AG04450 (cell line): ENCODE measurements around the gene TENT5C. TPM values are rescaled to one million over a fixed set of nuclear protein-coding genes. Genes with fewer than 3 reads are reported as not detected.

ENCODE experiments used
- CTCF ChIA-PET: fragments of 300-600, 350-600 bp; formaldehyde crosslinking; extraction: SDS; loops from one replicate; lab custom pipeline; 2022; ENCODE audit warnings: antibody characterized with exemption, inconsistent platforms; lab: Charles Lee
- POLR2A ChIA-PET: fragments of 350-600 bp; formaldehyde crosslinking; extraction: SDS; loops from one replicate; lab custom pipeline; 2021; ENCODE audit warnings: antibody characterized with exemption, inconsistent platforms; lab: Yijun Ruan, JAX
- DNase-seq: peaks from one replicate; pipeline ENCODE4 v3.0.0-alpha.2; 2011; ENCODE audit warnings: low read depth, low spot score
- H3K27ac ChIP-seq: one replicate; pipeline ENCODE4 v1.5.1; 2012; ENCODE audit warnings: low read depth, low read length, control low read depth
- H3K27me3 ChIP-seq: one replicate; pipeline ENCODE4 v1.6.0; 2012; ENCODE audit warnings: low read length; ENCODE audit not compliant: control insufficient read depth, insufficient read depth
- H3K4me3 ChIP-seq: 2 replicates; pipeline ENCODE4 v1.5.1; 2011; ENCODE audit warnings: mild to moderate bottlenecking, low read depth, low read length, control low read depth
- H3K9me3 ChIP-seq: 2 replicates; pipeline ENCODE4 v1.5.1; 2012; ENCODE audit warnings: low read length; ENCODE audit not compliant: control insufficient read depth, insufficient read depth
- polyA plus RNA-seq: library from polyadenylated mRNA; depleted of rRNA; stranded (reverse); fragments of >200 nt; gene quantifications from 2 replicates; pipeline ENCODE4 v1.2.3, GENCODE V29; 2011
- TF ChIP-seq, protein P1 (sequence below): IDR thresholded peaks from 2 replicates; pipeline ENCODE4 v1.5.1; 2011; ENCODE audit warnings: low read depth, low read length, control low read depth, inconsistent platforms

TENT5C gene
- polyA plus RNA-seq, 1 experiment, result 29.2 TPM

GRCh38 chr1:117594261-117594990 lies 11.4 kb upstream of the TENT5C start:
- Histone ChIP-seq H3K9me3 (no peaks in the 10 kb centered on the region), H3K27ac (no peak overlapping the region), H3K27me3 (peaks cover 12% of the 10 kb centered on the region), H3K4me3 (no peak overlapping the region)
- CTCF ChIA-PET, result interaction anchor here (1.0 to 3.2 kb wide), 2 partner anchors 161 to 163 kb away, joined by 3 to 9 read pairs; no protein-coding TSS in a partner anchor
- POLR2A ChIA-PET, result interaction anchor here (0.6 kb wide), 1 partner anchor 45 kb away, joined by 3 read pairs; no protein-coding TSS in a partner anchor
- no peak for DNase-seq
- TF ChIP-seq, protein P1, sequence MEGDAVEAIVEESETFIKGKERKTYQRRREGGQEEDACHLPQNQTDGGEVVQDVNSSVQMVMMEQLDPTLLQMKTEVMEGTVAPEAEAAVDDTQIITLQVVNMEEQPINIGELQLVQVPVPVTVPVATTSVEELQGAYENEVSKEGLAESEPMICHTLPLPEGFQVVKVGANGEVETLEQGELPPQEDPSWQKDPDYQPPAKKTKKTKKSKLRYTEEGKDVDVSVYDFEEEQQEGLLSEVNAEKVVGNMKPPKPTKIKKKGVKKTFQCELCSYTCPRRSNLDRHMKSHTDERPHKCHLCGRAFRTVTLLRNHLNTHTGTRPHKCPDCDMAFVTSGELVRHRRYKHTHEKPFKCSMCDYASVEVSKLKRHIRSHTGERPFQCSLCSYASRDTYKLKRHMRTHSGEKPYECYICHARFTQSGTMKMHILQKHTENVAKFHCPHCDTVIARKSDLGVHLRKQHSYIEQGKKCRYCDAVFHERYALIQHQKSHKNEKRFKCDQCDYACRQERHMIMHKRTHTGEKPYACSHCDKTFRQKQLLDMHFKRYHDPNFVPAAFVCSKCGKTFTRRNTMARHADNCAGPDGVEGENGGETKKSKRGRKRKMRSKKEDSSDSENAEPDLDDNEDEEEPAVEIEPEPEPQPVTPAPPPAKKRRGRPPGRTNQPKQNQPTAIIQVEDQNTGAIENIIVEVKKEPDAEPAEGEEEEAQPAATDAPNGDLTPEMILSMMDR, result no peak

DNA sequence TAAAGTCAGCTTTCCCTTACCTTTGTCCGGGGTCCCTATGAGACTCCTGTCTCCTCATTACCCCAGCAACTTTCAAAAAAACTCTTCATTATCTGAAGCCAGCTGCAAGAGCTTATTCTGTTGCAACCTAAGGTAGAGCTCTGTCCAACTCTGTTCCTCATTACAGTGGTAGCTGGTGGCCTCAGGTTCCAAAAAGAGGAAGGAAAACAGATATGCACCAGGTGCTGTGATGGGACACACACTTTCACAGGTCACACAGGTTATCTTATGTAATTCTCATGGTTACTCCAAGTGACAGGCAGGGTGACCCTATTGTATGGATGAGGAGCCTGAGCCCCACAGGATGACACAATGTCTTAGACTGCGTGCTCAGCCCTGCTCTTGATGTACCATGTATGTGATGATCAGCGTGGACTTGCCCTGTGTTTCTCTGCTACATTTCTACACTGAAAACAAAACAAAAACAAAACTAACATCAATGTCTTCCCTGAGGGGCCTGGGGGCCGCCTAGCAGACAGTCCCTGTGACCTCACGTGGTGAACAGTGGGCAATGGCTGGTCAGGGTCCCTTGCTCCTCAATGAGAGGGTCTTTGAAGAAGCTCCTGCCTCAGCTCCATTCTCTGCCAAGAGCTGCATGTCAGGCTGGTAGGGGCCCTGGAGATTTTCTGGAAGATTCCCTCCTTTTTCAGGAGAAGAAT lies 9.7 kb upstream of the TENT5C start:
- H3K9me3 ChIP-seq, result no peaks in the 10 kb centered on the region
- H3K27ac ChIP-seq, result no peak overlapping the region
- ChIA-PET CTCF (interaction anchor here (0.6 to 3.2 kb wide), 2 partner anchors 159 to 1771 kb away, joined by 3 to 9 read pairs; no protein-coding TSS in a partner anchor), POLR2A (no interaction called here)
- H3K4me3 ChIP-seq, result no peak overlapping the region
- DNase-seq, result no peak
- peaks cover 21% of the 10 kb centered on the region for H3K27me3 ChIP-seq
- TF ChIP-seq, protein P1, result no peak

DNA sequence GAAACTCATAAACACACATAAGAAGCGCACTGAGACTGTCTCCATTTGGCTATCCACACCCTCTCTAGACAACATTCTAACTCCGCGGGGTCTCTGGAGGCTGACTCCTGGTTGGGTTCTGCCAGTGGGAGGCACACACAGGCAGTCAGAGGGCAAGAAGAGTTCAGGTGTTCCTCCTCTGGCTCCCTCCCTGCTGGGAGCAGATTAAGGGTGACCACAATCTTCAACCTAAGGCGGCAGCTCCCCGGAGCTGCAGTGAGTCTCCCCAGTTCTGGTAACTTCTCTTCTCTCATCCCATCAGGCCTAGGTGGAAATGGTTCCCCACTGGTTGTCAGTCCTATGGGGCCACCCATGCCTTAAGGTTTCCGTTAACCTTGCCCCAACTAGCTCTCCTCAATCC lies 7.4 kb upstream of the TENT5C start:
- peaks cover 29% of the 10 kb centered on the region for H3K27me3 ChIP-seq
- H3K27ac ChIP-seq, result no peak overlapping the region
- H3K4me3 ChIP-seq, result no peak overlapping the region
- no peak for DNase-seq
- H3K9me3 ChIP-seq, result no peaks in the 10 kb centered on the region
- ChIA-PET POLR2A (no interaction called here), CTCF (no interaction called here)
- TF ChIP-seq, protein P1, result no peak

DNA sequence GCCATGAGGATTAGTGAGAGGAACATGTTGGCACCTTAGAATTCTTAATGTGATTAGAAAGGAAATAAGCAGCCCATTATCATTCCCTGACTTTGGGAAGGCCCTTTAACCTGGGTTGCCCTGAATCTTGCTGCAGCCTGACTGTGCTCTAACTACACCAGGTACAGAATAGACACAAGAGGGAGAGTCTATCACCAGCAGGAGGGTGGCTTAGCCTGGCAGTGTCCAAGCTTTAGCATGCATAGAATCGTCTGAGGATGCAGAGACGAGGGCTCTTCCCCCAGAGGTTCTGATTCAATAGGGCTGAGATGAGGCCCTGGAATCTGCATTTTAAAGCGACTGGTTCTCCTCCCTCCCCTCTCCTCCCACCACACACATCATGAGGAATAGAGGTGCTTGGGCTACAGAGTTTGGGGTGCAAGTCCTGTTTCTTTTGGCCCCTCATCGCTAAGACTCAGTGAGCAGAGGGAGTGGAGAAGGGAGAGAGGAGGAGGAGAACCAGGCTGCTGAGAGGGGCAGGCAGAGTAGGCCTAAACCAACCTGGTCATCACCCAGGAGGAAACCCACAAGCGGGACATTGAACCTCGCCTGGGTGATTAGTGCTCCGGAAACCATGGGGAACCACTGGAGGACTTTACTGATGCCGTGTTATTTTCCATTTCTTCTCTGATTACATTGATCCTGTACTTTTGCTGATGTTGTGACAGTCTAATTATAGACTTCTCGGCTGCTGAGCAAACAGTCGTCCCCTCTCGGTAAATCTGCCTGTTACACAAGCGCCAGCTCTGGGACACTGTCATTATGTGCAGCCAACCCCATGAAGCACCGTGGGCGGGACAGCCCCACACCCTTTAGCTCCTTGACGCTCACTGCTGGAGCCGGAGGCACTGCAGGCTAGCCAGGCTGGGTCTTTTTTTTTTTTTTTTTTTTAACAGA lies 6.3 kb upstream of the TENT5C start:
- no peak overlapping the region for H3K27ac ChIP-seq
- no peak overlapping the region for H3K4me3 ChIP-seq
- H3K9me3 ChIP-seq, result no peaks in the 10 kb centered on the region
- TF ChIP-seq, protein P1, result no peak
- ChIA-PET CTCF (interaction anchor here (0.7 kb wide), 1 partner anchor 385 kb away, joined by 3 read pairs; no protein-coding TSS in a partner anchor), POLR2A (no interaction called here)
- H3K27me3 ChIP-seq, result peaks cover 27% of the 10 kb centered on the region
- no peak for DNase-seq
